ENCODE data around the gene PCDH1.

GRCh38 chr5:141866096-141866495 is 12.1 kb downstream of the PCDH1 start:
- TF ChIP-seq POLR2A (IDR thresholded peaks at IDR 0.05) (no peak), CTCF (IDR thresholded peaks at IDR 0.05) (no peak)
